IMR-90 (cell line): ENCODE measurements around the gene EEF2K. TPM values are rescaled to one million over a fixed set of nuclear protein-coding genes. Genes with fewer than 3 reads are reported as not detected.

Experiments
- ATAC-seq: fragments of 200-7000 bp; cut with Tn5 transposase; 2 replicates; pipeline ENCODE4 v1.9.1; 2020; ENCODE audit warnings: low read depth, mild to moderate bottlenecking, moderate library complexity
- BruUV-seq: library from RNA; stranded (reverse); fragments of 400-500 nt; replicated peaks from 2 replicates; lab custom pipeline; 2021; lab: Mats Ljungman, UMichigan
- CTCF ChIA-PET: fragments of 300-600 bp; formaldehyde crosslinking; extraction: SDS; loops from one replicate; lab custom pipeline; 2021; ENCODE audit warnings: antibody characterized with exemption; lab: Yijun Ruan, JAX
- POLR2A ChIA-PET: fragments of 300-600 bp; sonication (Branson Sonifier 250); formaldehyde crosslinking; loops from one replicate; lab custom pipeline; 2022; ENCODE audit warnings: antibody characterized with exemption; ENCODE audit not compliant: unreplicated experiment; lab: Charles Lee
- DNase-seq: peaks from one replicate; pipeline ENCODE4 v3.0.0; 2013
- H2AFZ ChIP-seq: replicated peaks from 2 replicates; pipeline ENCODE3; 2013; ENCODE audit warnings: low read length, mild to moderate bottlenecking; ENCODE audit not compliant: poor library complexity
- H2AK5ac ChIP-seq: 2 replicates; pipeline ENCODE4 v1.6.1; 2013; ENCODE audit warnings: low read depth, low read length, inconsistent platforms
- H2AK9ac ChIP-seq: replicated peaks from 2 replicates; pipeline ENCODE3; 2013; ENCODE audit warnings: mild to moderate bottlenecking, low read depth, low read length, moderate library complexity; ENCODE audit not compliant: poor library complexity
- H2BK120ac ChIP-seq: 2 replicates; pipeline ENCODE4 v1.6.1; 2013; ENCODE audit warnings: low read depth, low read length, inconsistent platforms
- H2BK15ac ChIP-seq: 3 replicates; pipeline ENCODE4 v1.6.1; 2013; ENCODE audit warnings: low read depth, low read length, inconsistent platforms
- H2BK20ac ChIP-seq: 2 replicates; pipeline ENCODE4 v1.6.1; 2013; ENCODE audit warnings: low read depth, mild to moderate bottlenecking, inconsistent platforms, low read length, moderate library complexity
- H2BK5ac ChIP-seq: 2 replicates; pipeline ENCODE4 v1.6.1; 2013; ENCODE audit warnings: mild to moderate bottlenecking, low read depth, low read length, inconsistent platforms; ENCODE audit not compliant: poor library complexity, severe bottlenecking
- H3K14ac ChIP-seq: replicated peaks from 2 replicates; pipeline ENCODE4 v1.6.1; 2013; ENCODE audit warnings: low read depth, low read length, inconsistent platforms
- H3K18ac ChIP-seq: 2 replicates; pipeline ENCODE4 v1.6.1; 2013; ENCODE audit warnings: low read depth, low read length, control low read depth
- H3K23ac ChIP-seq: 2 replicates; pipeline ENCODE4 v1.6.1; 2013; ENCODE audit warnings: low read depth, low read length, inconsistent platforms
- H3K27ac ChIP-seq: 2 replicates; pipeline ENCODE4 v1.5.1; 2013; ENCODE audit warnings: mild to moderate bottlenecking, control low read depth, low read length; ENCODE audit not compliant: insufficient read depth
- H3K27me3 ChIP-seq: 2 replicates; pipeline ENCODE4 v1.6.1; 2013; ENCODE audit warnings: low read length; ENCODE audit not compliant: control insufficient read depth, insufficient read depth
- H3K36me3 ChIP-seq: 2 replicates; pipeline ENCODE4 v1.6.1; 2013; ENCODE audit warnings: low read length, mixed read lengths; ENCODE audit not compliant: control insufficient read depth, insufficient read depth
- H3K4ac ChIP-seq: 2 replicates; pipeline ENCODE4 v1.6.1; 2013; ENCODE audit warnings: low read depth, low read length, inconsistent platforms
- H3K4me1 ChIP-seq: 2 replicates; pipeline ENCODE4 v1.6.1; 2013; ENCODE audit warnings: low read length, mixed read lengths; ENCODE audit not compliant: control insufficient read depth, insufficient read depth
- H3K4me2 ChIP-seq: 2 replicates; pipeline ENCODE4 v1.6.1; 2013; ENCODE audit warnings: low read depth, mild to moderate bottlenecking, control low read depth, low read length, moderate library complexity
- H3K4me3 ChIP-seq: 2 replicates; pipeline ENCODE4 v1.5.1; 2013; ENCODE audit warnings: low read depth, mild to moderate bottlenecking, control low read depth, low read length, moderate library complexity; ENCODE audit not compliant: insufficient read depth
- H3K56ac ChIP-seq: 2 replicates; pipeline ENCODE4 v1.6.1; 2013; ENCODE audit warnings: low read length, inconsistent platforms; ENCODE audit not compliant: insufficient read depth; ENCODE audit errors: extremely low read depth
- H3K79me1 ChIP-seq, 2 experiments: 2 replicates each; pipeline ENCODE4 v1.6.1; 2013; ENCODE audit warnings: low read length in 2 of 2, inconsistent platforms in 1 of 2, low read depth in 1 of 2
- H3K9ac ChIP-seq: 2 replicates; pipeline ENCODE4 v1.6.1; 2013; ENCODE audit warnings: low read depth, low read length, control low read depth
- H3K9me1 ChIP-seq: 2 replicates; pipeline ENCODE4 v1.6.1; 2013; ENCODE audit warnings: low read length, inconsistent platforms; ENCODE audit not compliant: insufficient read depth
- H3K9me3 ChIP-seq: 2 replicates; pipeline ENCODE4 v1.6.1; 2013; ENCODE audit warnings: low read length; ENCODE audit not compliant: control insufficient read depth, insufficient read depth
- H4K20me1 ChIP-seq: 2 replicates; pipeline ENCODE4 v1.6.1; 2013; ENCODE audit warnings: low read length, inconsistent platforms; ENCODE audit not compliant: insufficient read depth
- H4K5ac ChIP-seq: 2 replicates; pipeline ENCODE4 v1.6.1; 2013; ENCODE audit warnings: mild to moderate bottlenecking, low read depth, low read length, control low read depth
- H4K8ac ChIP-seq, 2 experiments: 2 replicates each; pipeline ENCODE4 v1.6.1; 2013; ENCODE audit warnings: low read depth in 2 of 2, low read length in 2 of 2, control low read depth in 1 of 2, inconsistent platforms in 1 of 2
- H4K91ac ChIP-seq: 2 replicates; pipeline ENCODE4 v1.6.1; 2013; ENCODE audit warnings: low read depth, low read length, inconsistent platforms; ENCODE audit not compliant: insufficient read depth
- CEBPB ChIP-seq: IDR thresholded peaks from 2 replicates; pipeline ENCODE4 v1.6.1; 2012; ENCODE audit warnings: low read depth, low read length, improper control_type of control experiment
- FOS ChIP-seq: fragments of 150-350 bp; IDR thresholded peaks from 2 replicates; pipeline ENCODE4 v1.6.1; 2016; ENCODE audit warnings: low read depth, low read length
- MAZ ChIP-seq: IDR thresholded peaks from 2 replicates; pipeline ENCODE4 v1.6.1; 2012; ENCODE audit warnings: low read depth, mild to moderate bottlenecking, low read length, improper control_type of control experiment, moderate library complexity, borderline replicate concordance
- MXI1 ChIP-seq: IDR thresholded peaks from 2 replicates; pipeline ENCODE4 v1.6.1; 2012; ENCODE audit warnings: low read depth, mild to moderate bottlenecking, low read length, moderate library complexity, borderline replicate concordance
- NFE2L2 ChIP-seq: fragments of 150-350 bp; IDR thresholded peaks from 2 replicates; pipeline ENCODE4 v1.6.1; 2016; ENCODE audit warnings: low read depth, mild to moderate bottlenecking, low read length
- RAD21 ChIP-seq: IDR thresholded peaks from 2 replicates; pipeline ENCODE4 v1.6.1; 2012; ENCODE audit warnings: low read length, improper control_type of control experiment
- RCOR1 ChIP-seq: IDR thresholded peaks from 2 replicates; pipeline ENCODE4 v1.6.1; 2012; ENCODE audit warnings: mild to moderate bottlenecking, low read length, improper control_type of control experiment; ENCODE audit not compliant: insufficient replicate concordance
- WGBS, 2 experiments: methylation state at CpG; one replicate each; pipeline versions ENCODE4 v1.1.5 to v1.1.7; 2013; ENCODE audit warnings: missing lambda C conversion rate in 2 of 2; ENCODE audit not compliant: insufficient read length in 1 of 2; ENCODE audit errors: extremely low coverage in 2 of 2; 5-methylcytosine and 5-hydroxymethylcytosine counted together
- dilution Hi-C: fragments of 300-500 bp; cut with HindIII; formaldehyde crosslinking; loops from one replicate; pipeline ENCODE4 v1.14.3; 2018; ENCODE audit warnings: low sequenced_read_pairs; ENCODE audit not compliant: unreplicated experiment
- in situ Hi-C: fragments of 300-500 bp; cut with MboI; formaldehyde crosslinking; loops from 3 replicates; pipeline ENCODE4 v1.14.3; 2019; ENCODE audit warnings: low sequenced_read_pairs, inconsistent platforms, mixed read lengths
- intact Hi-C: fragments of 100-400 bp; cut with micrococcal nuclease; formaldehyde crosslinking; loops from 2 replicates; pipeline ENCODE4 v1.10.0; 2022
- polyA plus RNA-seq, 3 experiments: library from polyadenylated mRNA; depleted of rRNA; stranded (reverse); fragments of >200 nt; gene quantifications; 2 replicates each; pipeline ENCODE4 v1.2.3, GENCODE V29; 2012; ENCODE audit warnings: low replicate concordance in 1 of 3
- total RNA-seq: library from RNA; depleted of rRNA; stranded (reverse); fragments of >200 nt; gene quantifications from 2 replicates; pipeline ENCODE4 v1.2.3, GENCODE V29; 2012
- TF ChIP-seq, protein P1 (sequence below): fragments of 150-350 bp; IDR thresholded peaks from 2 replicates; pipeline ENCODE4 v1.6.1; 2016; ENCODE audit warnings: low read depth, mild to moderate bottlenecking, low read length, moderate library complexity, borderline replicate concordance
- TF ChIP-seq, protein P2 (sequence below): conservative IDR thresholded peaks from 2 replicates; pipeline ENCODE4 v1.5.1; 2012; ENCODE audit warnings: mild to moderate bottlenecking, low read depth, low read length, improper control_type of control experiment
- TF ChIP-seq, protein P3 (sequence below): fragments of 150-350 bp; IDR thresholded peaks from 2 replicates; pipeline ENCODE4 v1.6.1; 2017; ENCODE audit warnings: mild to moderate bottlenecking, antibody characterized with exemption, low read length, low read depth

EEF2K gene
- total and polyA plus RNA-seq, 2 of the 4 experiments (the other 2 are of a cell fraction): 9.7 to 16.5 TPM

DNA sequence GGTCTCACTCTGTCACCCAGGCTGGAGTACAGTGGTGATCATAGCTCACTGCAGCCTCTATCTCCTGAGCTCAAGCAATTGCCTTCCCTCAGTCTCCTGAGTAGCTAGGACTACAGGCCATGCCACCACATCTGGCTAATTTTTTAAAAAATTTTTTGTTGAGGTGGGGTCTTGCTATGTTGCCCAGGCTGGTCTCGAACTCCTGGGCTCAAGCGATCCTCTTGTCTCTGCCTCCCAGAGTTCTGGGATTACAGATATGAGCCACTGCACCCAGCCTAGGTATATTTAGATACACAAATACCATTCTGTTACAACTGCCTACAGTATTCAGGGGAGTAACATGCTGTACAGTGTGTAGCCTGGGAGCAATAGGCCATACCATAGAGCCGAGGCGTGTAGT lies 105.4 kb downstream of the EEF2K start:
- H3K56ac ChIP-seq: no peak overlapping the region
- CTCF ChIA-PET: no interaction called here
- H4K91ac ChIP-seq: no peak overlapping the region

More for the DNA sequence above, 105.4 kb downstream of the EEF2K start:
- no peaks in the 10 kb centered on the region for H3K9me1 ChIP-seq
- no peak overlapping the region for H2AK9ac ChIP-seq
- no TSS peak for BruUV-seq
- POLR2A ChIA-PET: no interaction called here
- H2BK5ac ChIP-seq: no peak overlapping the region
- H3K9ac ChIP-seq: no peak overlapping the region
- H2BK120ac ChIP-seq: no peak overlapping the region
- no peak overlapping the region for H3K27ac ChIP-seq
- H4K20me1 ChIP-seq: peaks cover 4% of the 10 kb centered on the region; the same call in 1 of the 2 replicates
- H3K4me2 ChIP-seq: no peak overlapping the region
- no peak overlapping the region for H2BK20ac ChIP-seq
- TF ChIP-seq RAD21 (no peak), FOS (no peak), NFE2L2 (no peak), MAZ (no peak), RCOR1 (no peak), MXI1 (no peak), CEBPB (no peak)
- TF ChIP-seq, protein P1, sequence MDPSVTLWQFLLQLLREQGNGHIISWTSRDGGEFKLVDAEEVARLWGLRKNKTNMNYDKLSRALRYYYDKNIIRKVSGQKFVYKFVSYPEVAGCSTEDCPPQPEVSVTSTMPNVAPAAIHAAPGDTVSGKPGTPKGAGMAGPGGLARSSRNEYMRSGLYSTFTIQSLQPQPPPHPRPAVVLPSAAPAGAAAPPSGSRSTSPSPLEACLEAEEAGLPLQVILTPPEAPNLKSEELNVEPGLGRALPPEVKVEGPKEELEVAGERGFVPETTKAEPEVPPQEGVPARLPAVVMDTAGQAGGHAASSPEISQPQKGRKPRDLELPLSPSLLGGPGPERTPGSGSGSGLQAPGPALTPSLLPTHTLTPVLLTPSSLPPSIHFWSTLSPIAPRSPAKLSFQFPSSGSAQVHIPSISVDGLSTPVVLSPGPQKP: no peak
- TF ChIP-seq, protein P2, sequence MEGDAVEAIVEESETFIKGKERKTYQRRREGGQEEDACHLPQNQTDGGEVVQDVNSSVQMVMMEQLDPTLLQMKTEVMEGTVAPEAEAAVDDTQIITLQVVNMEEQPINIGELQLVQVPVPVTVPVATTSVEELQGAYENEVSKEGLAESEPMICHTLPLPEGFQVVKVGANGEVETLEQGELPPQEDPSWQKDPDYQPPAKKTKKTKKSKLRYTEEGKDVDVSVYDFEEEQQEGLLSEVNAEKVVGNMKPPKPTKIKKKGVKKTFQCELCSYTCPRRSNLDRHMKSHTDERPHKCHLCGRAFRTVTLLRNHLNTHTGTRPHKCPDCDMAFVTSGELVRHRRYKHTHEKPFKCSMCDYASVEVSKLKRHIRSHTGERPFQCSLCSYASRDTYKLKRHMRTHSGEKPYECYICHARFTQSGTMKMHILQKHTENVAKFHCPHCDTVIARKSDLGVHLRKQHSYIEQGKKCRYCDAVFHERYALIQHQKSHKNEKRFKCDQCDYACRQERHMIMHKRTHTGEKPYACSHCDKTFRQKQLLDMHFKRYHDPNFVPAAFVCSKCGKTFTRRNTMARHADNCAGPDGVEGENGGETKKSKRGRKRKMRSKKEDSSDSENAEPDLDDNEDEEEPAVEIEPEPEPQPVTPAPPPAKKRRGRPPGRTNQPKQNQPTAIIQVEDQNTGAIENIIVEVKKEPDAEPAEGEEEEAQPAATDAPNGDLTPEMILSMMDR: no peak
- TF ChIP-seq, protein P3, sequence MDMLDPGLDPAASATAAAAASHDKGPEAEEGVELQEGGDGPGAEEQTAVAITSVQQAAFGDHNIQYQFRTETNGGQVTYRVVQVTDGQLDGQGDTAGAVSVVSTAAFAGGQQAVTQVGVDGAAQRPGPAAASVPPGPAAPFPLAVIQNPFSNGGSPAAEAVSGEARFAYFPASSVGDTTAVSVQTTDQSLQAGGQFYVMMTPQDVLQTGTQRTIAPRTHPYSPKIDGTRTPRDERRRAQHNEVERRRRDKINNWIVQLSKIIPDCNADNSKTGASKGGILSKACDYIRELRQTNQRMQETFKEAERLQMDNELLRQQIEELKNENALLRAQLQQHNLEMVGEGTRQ: no peak
- H2BK15ac ChIP-seq: no peak overlapping the region
- no peaks in the 10 kb centered on the region for H3K27me3 ChIP-seq
- dilution Hi-C loops: no loop called here
- H3K18ac ChIP-seq: no peak overlapping the region
- no peaks in the 10 kb centered on the region for H3K4me1 ChIP-seq
- H3K4ac ChIP-seq: no peak overlapping the region
- no peak for ATAC-seq
- peaks cover 4 to 11% of the 10 kb centered on the region in 2 experiments; a peak in 2 of 4 replicates for H3K79me1 ChIP-seq
- intact Hi-C loops: no loop called here
- H2AK5ac ChIP-seq: no peak overlapping the region
- H3K4me3 ChIP-seq: no peak overlapping the region
- no peak overlapping the region for H4K8ac ChIP-seq
- no peak for DNase-seq
- peaks cover 60% of the 10 kb centered on the region for H3K36me3 ChIP-seq
- H3K9me3 ChIP-seq: no peaks in the 10 kb centered on the region
- no peak overlapping the region for H2AFZ ChIP-seq
- no peak overlapping the region for H3K23ac ChIP-seq
- H3K14ac ChIP-seq: no peak overlapping the region
- in situ Hi-C loops: no loop called here
- H4K5ac ChIP-seq: no peak overlapping the region
- no CpG with 5 or more reads among the region's 4 CpGs for WGBS, 2 experiments
